Activated naive CD8-positive, alpha-beta T cell treated with anti-CD3 and anti-CD28 coated beads, Interleukin-2, amount 50 U/mL, for 24 hours (primary cell): ENCODE results near the gene DIAPH2.

ENCODE experiments used
- ATAC-seq: fragments of 150-1000 bp; cut with Tn5 transposase; one replicate; pipeline ENCODE4 v1.10.0; 2021
- DNase-seq: peaks from one replicate; pipeline ENCODE4 v3.0.0; 2021
- H3K27ac Mint-ChIP-seq: one replicate; pipeline ENCODE4 v1.8.0; 2021; ENCODE audit warnings: mild to moderate bottlenecking, mixed read lengths
- H3K27me3 Mint-ChIP-seq: one replicate; pipeline ENCODE4 v1.8.0; 2021; ENCODE audit warnings: mixed read lengths
- H3K36me3 Mint-ChIP-seq: one replicate; pipeline ENCODE4 v1.8.0; 2021; ENCODE audit warnings: low read depth, mixed read lengths
- H3K4me1 Mint-ChIP-seq: one replicate; pipeline ENCODE4 v1.8.0; 2021; ENCODE audit warnings: mixed read lengths
- H3K4me3 Mint-ChIP-seq: one replicate; pipeline ENCODE4 v1.8.0; 2021; ENCODE audit warnings: mild to moderate bottlenecking, moderate library complexity, mixed read lengths
- H3K9me3 Mint-ChIP-seq: one replicate; pipeline ENCODE4 v1.8.0; 2021; ENCODE audit warnings: mixed read lengths

Gene DIAPH2

GRCh38 chrX:96906741-96907140 is 222.1 kb downstream of the DIAPH2 start:
- no peak for DNase-seq
- H3K9me3 Mint-ChIP-seq, result no peaks in the 10 kb centered on the region
- no peaks in the 10 kb centered on the region for H3K4me1 Mint-ChIP-seq
- ATAC-seq, result no peak
- peaks cover under 1% of the 10 kb centered on the region for H3K36me3 Mint-ChIP-seq
- no peaks in the 10 kb centered on the region for H3K27me3 Mint-ChIP-seq
- no peak overlapping the region for H3K4me3 Mint-ChIP-seq
- H3K27ac Mint-ChIP-seq, result no peak overlapping the region

- no peak for ATAC-seq
- H3K4me1 Mint-ChIP-seq, result no peaks in the 10 kb centered on the region
- H3K27me3 Mint-ChIP-seq, result no peaks in the 10 kb centered on the region
- H3K4me3 Mint-ChIP-seq, result no peak overlapping the region
- peaks cover 3% of the 10 kb centered on the region for H3K36me3 Mint-ChIP-seq
- no peaks in the 10 kb centered on the region for H3K9me3 Mint-ChIP-seq
- no peak for DNase-seq
- H3K27ac Mint-ChIP-seq, result no peak overlapping the region
Measured at GRCh38 chrX:96907516-96908272, 223.1 kb downstream of the DIAPH2 start.

- H3K27me3 Mint-ChIP-seq, result no peaks in the 10 kb centered on the region
- no peaks in the 10 kb centered on the region for H3K9me3 Mint-ChIP-seq
- no peak overlapping the region for H3K27ac Mint-ChIP-seq
- H3K36me3 Mint-ChIP-seq, result peaks cover 3% of the 10 kb centered on the region
- ATAC-seq (no peak), DNase-seq (no peak)
- peaks cover 2% of the 10 kb centered on the region for H3K4me1 Mint-ChIP-seq
- no peak overlapping the region for H3K4me3 Mint-ChIP-seq
Measured at GRCh38 chrX:96909291-96909690, 224.6 kb downstream of the DIAPH2 start.

GRCh38 chrX:96918864-96919263 is 234.2 kb downstream of the DIAPH2 start:
- ATAC-seq, result no peak
- peaks cover 6% of the 10 kb centered on the region for H3K36me3 Mint-ChIP-seq
- H3K27me3 Mint-ChIP-seq, result no peaks in the 10 kb centered on the region
- DNase-seq, result no peak
- no peaks in the 10 kb centered on the region for H3K9me3 Mint-ChIP-seq
- H3K27ac Mint-ChIP-seq, result no peak overlapping the region
- peaks cover 6% of the 10 kb centered on the region for H3K4me1 Mint-ChIP-seq
- no peak overlapping the region for H3K4me3 Mint-ChIP-seq

GRCh38 chrX:96919672-96920071 is 235.0 kb downstream of the DIAPH2 start:
- DNase-seq (no peak), ATAC-seq (no peak)
- Mint-ChIP-seq H3K4me1 (peaks cover under 1% of the 10 kb centered on the region), H3K27me3 (no peaks in the 10 kb centered on the region), H3K9me3 (no peaks in the 10 kb centered on the region), H3K36me3 (peaks cover 6% of the 10 kb centered on the region), H3K4me3 (no peak overlapping the region), H3K27ac (no peak overlapping the region)

- no peak for ATAC-seq
- DNase-seq, result no peak
- Mint-ChIP-seq H3K36me3 (peaks cover 4% of the 10 kb centered on the region), H3K27ac (no peak overlapping the region), H3K27me3 (no peaks in the 10 kb centered on the region), H3K4me1 (no peaks in the 10 kb centered on the region), H3K9me3 (peaks cover 4% of the 10 kb centered on the region), H3K4me3 (no peak overlapping the region)
Measured at GRCh38 chrX:96924581-96924980, 239.9 kb downstream of the DIAPH2 start.

- ATAC-seq (no peak), DNase-seq (no peak)
- Mint-ChIP-seq H3K4me3 (no peak overlapping the region), H3K27ac (no peak overlapping the region), H3K4me1 (no peaks in the 10 kb centered on the region), H3K9me3 (peaks cover 4% of the 10 kb centered on the region), H3K27me3 (no peaks in the 10 kb centered on the region), H3K36me3 (peaks cover 1% of the 10 kb centered on the region)
Measured at GRCh38 chrX:96929036-96929435, 244.4 kb downstream of the DIAPH2 start.

GRCh38 chrX:96957718-96958117 is 273.1 kb downstream of the DIAPH2 start:
- H3K4me3 Mint-ChIP-seq, result no peak overlapping the region
- DNase-seq (no peak), ATAC-seq (no peak)
- peaks cover 37% of the 10 kb centered on the region for H3K36me3 Mint-ChIP-seq
- peaks cover 10% of the 10 kb centered on the region for H3K9me3 Mint-ChIP-seq
- no peak overlapping the region for H3K27ac Mint-ChIP-seq
- H3K27me3 Mint-ChIP-seq, result no peaks in the 10 kb centered on the region
- H3K4me1 Mint-ChIP-seq, result no peaks in the 10 kb centered on the region

GRCh38 chrX:96971812-96972211 is 287.2 kb downstream of the DIAPH2 start:
- H3K27ac Mint-ChIP-seq, result no peak overlapping the region
- H3K36me3 Mint-ChIP-seq, result peaks cover 11% of the 10 kb centered on the region
- no peak overlapping the region for H3K4me3 Mint-ChIP-seq
- H3K4me1 Mint-ChIP-seq, result no peaks in the 10 kb centered on the region
- ATAC-seq (no peak), DNase-seq (no peak)
- H3K9me3 Mint-ChIP-seq, result no peaks in the 10 kb centered on the region
- no peaks in the 10 kb centered on the region for H3K27me3 Mint-ChIP-seq

GRCh38 chrX:96978906-96979305 is 294.3 kb downstream of the DIAPH2 start:
- Mint-ChIP-seq H3K36me3 (no peaks in the 10 kb centered on the region), H3K4me1 (no peaks in the 10 kb centered on the region), H3K27me3 (no peaks in the 10 kb centered on the region), H3K4me3 (no peak overlapping the region), H3K27ac (no peak overlapping the region), H3K9me3 (no peaks in the 10 kb centered on the region)
- no peak for DNase-seq
- ATAC-seq, result no peak

- H3K36me3 Mint-ChIP-seq, result no peaks in the 10 kb centered on the region
Measured at GRCh38 chrX:96979766-96980165, 295.1 kb downstream of the DIAPH2 start.

GRCh38 chrX:96982161-96982560 is 297.5 kb downstream of the DIAPH2 start:
- no peaks in the 10 kb centered on the region for H3K36me3 Mint-ChIP-seq
- no peaks in the 10 kb centered on the region for H3K4me1 Mint-ChIP-seq
- H3K27ac Mint-ChIP-seq, result no peak overlapping the region
- H3K9me3 Mint-ChIP-seq, result no peaks in the 10 kb centered on the region
- H3K27me3 Mint-ChIP-seq, result no peaks in the 10 kb centered on the region
- H3K4me3 Mint-ChIP-seq, result no peak overlapping the region
- ATAC-seq (no peak), DNase-seq (no peak)

More at GRCh38 chrX:96979766-96980165, 295.1 kb downstream of the DIAPH2 start:
- Mint-ChIP-seq H3K27me3 (no peaks in the 10 kb centered on the region), H3K4me3 (no peak overlapping the region), H3K4me1 (no peaks in the 10 kb centered on the region), H3K27ac (no peak overlapping the region), H3K9me3 (no peaks in the 10 kb centered on the region)
- no peak for DNase-seq
- ATAC-seq, result no peak

GRCh38 chrX:96984538-96984937 is 299.9 kb downstream of the DIAPH2 start:
- no peak overlapping the region for H3K27ac Mint-ChIP-seq
- no peaks in the 10 kb centered on the region for H3K4me1 Mint-ChIP-seq
- ATAC-seq, result no peak
- no peak overlapping the region for H3K4me3 Mint-ChIP-seq
- no peaks in the 10 kb centered on the region for H3K9me3 Mint-ChIP-seq
- no peak for DNase-seq
- no peaks in the 10 kb centered on the region for H3K27me3 Mint-ChIP-seq
- H3K36me3 Mint-ChIP-seq, result no peaks in the 10 kb centered on the region

- Mint-ChIP-seq H3K27me3 (no peaks in the 10 kb centered on the region), H3K36me3 (no peaks in the 10 kb centered on the region), H3K27ac (no peak overlapping the region), H3K9me3 (no peaks in the 10 kb centered on the region), H3K4me1 (no peaks in the 10 kb centered on the region), H3K4me3 (no peak overlapping the region)
- DNase-seq, result no peak
- ATAC-seq, result no peak
Measured at GRCh38 chrX:96985046-96985445, 300.4 kb downstream of the DIAPH2 start.

- DNase-seq, result no peak
- no peaks in the 10 kb centered on the region for H3K27me3 Mint-ChIP-seq
- H3K4me1 Mint-ChIP-seq, result no peaks in the 10 kb centered on the region
Measured at GRCh38 chrX:96987228-96987627, 302.6 kb downstream of the DIAPH2 start.

More at GRCh38 chrX:96987228-96987627, 302.6 kb downstream of the DIAPH2 start:
- Mint-ChIP-seq H3K27ac (no peak overlapping the region), H3K9me3 (no peaks in the 10 kb centered on the region), H3K36me3 (no peaks in the 10 kb centered on the region), H3K4me3 (no peak overlapping the region)
- no peak for ATAC-seq
